Left colon (tissue), 2 donors: ENCODE results near the gene TNIK. TPM values are rescaled to one million over a fixed set of nuclear protein-coding genes. Genes with fewer than 3 reads are reported as not detected.
A peak's percentile ranks its signal among the peaks of the same experiment; 100 is the strongest.

Experiments
- ATAC-seq: fragments of 200-7000 bp; cut with Tn5 transposase; one replicate; pipeline ENCODE4 v1.9.1; 2020; ENCODE audit warnings: mild to moderate bottlenecking, moderate library complexity
- DNase-seq, 2 donors: peaks; one replicate each; pipeline ENCODE4 v3.0.0-alpha.2; 2020
- intact Hi-C, 2 donors: fragments of 100-400 bp; cut with DNase I in 1 of 2; cut with micrococcal nuclease in 1 of 2; formaldehyde crosslinking; loops; one replicate each; pipeline versions ENCODE4 v1.11.2 to v1.14.0; 2022; cut with DNase I, micrococcal nuclease
- total RNA-seq, 2 donors: library from RNA; stranded (reverse); fragmentation: NEBNext Ultra II Directional; extraction: Animal tissue kit (Norgen Biotek cat#: 25700); gene quantifications; one replicate each; pipeline ENCODE4 v1.2.1, GENCODE V29; 2021
- donor health status: DM: no; HTN: no; CAD: no.
- donor health status: DM: yes; HTN: yes; CAD: no.

Gene TNIK
- total RNA-seq, 2 donors from 2014 or later, result 30.5 to 32.1 TPM

GRCh38 chr3:171476532-171477102, 16.4 kb upstream of the TNIK start:
- DNase-seq, result no peak
- ATAC-seq, result no peak
- intact Hi-C loops, result no loop called here

- no peak for DNase-seq
- no peak for ATAC-seq
- intact Hi-C loops, result no loop called here
Measured at GRCh38 chr3:171472552-171472951, 12.3 kb upstream of the TNIK start.

- ATAC-seq, result no peak
- DNase-seq, result no peak
Measured at GRCh38 chr3:171470714-171471227, 10.6 kb upstream of the TNIK start.

GRCh38 chr3:171469376-171469775, 9.2 kb upstream of the TNIK start:
- ATAC-seq (no peak), DNase-seq (no peak)
- intact Hi-C loops, result no loop called here

More at GRCh38 chr3:171470714-171471227, 10.6 kb upstream of the TNIK start:
- intact Hi-C loops, result no loop called here

GRCh38 chr3:171468296-171468906, 8.2 kb upstream of the TNIK start:
- DNase-seq (no peak), ATAC-seq (no peak)
- intact Hi-C loops, result no loop called here

- ATAC-seq, result no peak
- intact Hi-C loops, result no loop called here
- DNase-seq, result no peak
Measured at GRCh38 chr3:171465763-171466162, 5.6 kb upstream of the TNIK start.

GRCh38 chr3:171464462-171464861, 4.3 kb upstream of the TNIK start:
- ATAC-seq (no peak), DNase-seq (no peak)
- intact Hi-C loops, result loop anchor here in 1 of 2 donors (5.0 kb wide), 1 partner anchor 277 kb away; no protein-coding TSS in a partner anchor

- DNase-seq (no peak), ATAC-seq (no peak)
- intact Hi-C loops, result loop anchor here in 1 of 2 donors (5.0 kb wide), 1 partner anchor 275 kb away; no protein-coding TSS in a partner anchor
Measured at GRCh38 chr3:171462224-171462623, 2.0 kb upstream of the TNIK start.

- intact Hi-C loops, result loop anchor here in 1 of 2 donors (5.0 kb wide), 1 partner anchor 274 kb away; no protein-coding TSS in a partner anchor
- no peak for ATAC-seq
- DNase-seq, result no peak
Measured at GRCh38 chr3:171461525-171461917, 1.3 kb upstream of the TNIK start.

- ATAC-seq (peak; percentile 53), DNase-seq (peak; percentile 70 to 76)
- intact Hi-C loops, result loop anchor here in 1 of 2 donors (5.0 kb wide), 1 partner anchor 274 kb away; no protein-coding TSS in a partner anchor
Measured at GRCh38 chr3:171460725-171461524, 720 bp upstream of the TNIK start.

GRCh38 chr3:171459137-171459941, 866 bp downstream of the TNIK start:
- DNase-seq (peak; percentile 69 to 71), ATAC-seq (peak; percentile 56)
- intact Hi-C loops, result no loop called here

GRCh38 chr3:171458864-171459136, 1.4 kb downstream of the TNIK start:
- DNase-seq (no peak), ATAC-seq (no peak)
- intact Hi-C loops, result no loop called here

- intact Hi-C loops, result no loop called here
- ATAC-seq, result peak; percentile 38
- peak; percentile 68 to 81 for DNase-seq
Measured at GRCh38 chr3:171458071-171458863, 1.9 kb downstream of the TNIK start.

- ATAC-seq (peak; percentile 16), DNase-seq (peak in 1 of 2 donors; percentile 41)
- intact Hi-C loops, result no loop called here
Measured at GRCh38 chr3:171457607-171458061, 2.6 kb downstream of the TNIK start.

GRCh38 chr3:171456765-171457606, 3.2 kb downstream of the TNIK start:
- ATAC-seq (no peak), DNase-seq (peak in 1 of 2 donors; percentile 38)
- intact Hi-C loops, result no loop called here

- ATAC-seq, result no peak
- intact Hi-C loops, result no loop called here
- DNase-seq, result no peak
Measured at GRCh38 chr3:171455603-171456550, 4.3 kb downstream of the TNIK start.
